Parathyroid adenoma (tissue), 2 donors: Measurements from ENCODE around the gene CAPN14.

Source experiments
- H2AFZ ChIP-seq: fragments of 300-600 bp; sonication (generic); one replicate; pipeline ENCODE4 v1.7.0; 2017; ENCODE audit warnings: antibody characterized with exemption, mild to moderate bottlenecking
- H3K27ac ChIP-seq: fragments of 300-600 bp; sonication (generic); one replicate; pipeline ENCODE4 v1.7.0; 2017
- H3K27me3 ChIP-seq: fragments of 300-600 bp; sonication (generic); one replicate; pipeline ENCODE4 v1.7.0; 2017; ENCODE audit warnings: low read length; ENCODE audit not compliant: control insufficient read depth, insufficient read depth
- H3K36me3 ChIP-seq: fragments of 300-600 bp; sonication (generic); one replicate; pipeline ENCODE4 v1.7.0; 2017; ENCODE audit warnings: low read length; ENCODE audit not compliant: control insufficient read depth, insufficient read depth
- H3K4me1 ChIP-seq: fragments of 300-600 bp; sonication (generic); one replicate; pipeline ENCODE4 v1.7.0; 2017; ENCODE audit warnings: control low read depth
- H3K4me2 ChIP-seq: fragments of 300-600 bp; sonication (generic); one replicate; pipeline ENCODE4 v1.7.0; 2017; ENCODE audit warnings: low read length
- H3K4me3 ChIP-seq: fragments of 300-600 bp; sonication (generic); one replicate; pipeline ENCODE4 v1.7.0; 2017; ENCODE audit warnings: low read depth, low read length
- H3K79me2 ChIP-seq: fragments of 300-600 bp; sonication (generic); one replicate; pipeline ENCODE4 v1.7.0; 2017; ENCODE audit warnings: control low read depth
- H3K9ac ChIP-seq: fragments of 300-600 bp; sonication (generic); one replicate; pipeline ENCODE4 v1.7.0; 2017; ENCODE audit warnings: mild to moderate bottlenecking
- H3K9me3 ChIP-seq: fragments of 300-600 bp; sonication (generic); one replicate; pipeline ENCODE4 v1.7.0; 2017; ENCODE audit warnings: low read length; ENCODE audit not compliant: control insufficient read depth
- TF ChIP-seq, protein P1 (sequence below): fragments of 300-600 bp; sonication (generic); IDR thresholded peaks from one replicate; pipeline ENCODE4 v1.7.0; 2017; ENCODE audit warnings: antibody characterized with exemption, mild to moderate bottlenecking
- donor health status: primary hyperparathyroidism.

The CAPN14 gene

DNA sequence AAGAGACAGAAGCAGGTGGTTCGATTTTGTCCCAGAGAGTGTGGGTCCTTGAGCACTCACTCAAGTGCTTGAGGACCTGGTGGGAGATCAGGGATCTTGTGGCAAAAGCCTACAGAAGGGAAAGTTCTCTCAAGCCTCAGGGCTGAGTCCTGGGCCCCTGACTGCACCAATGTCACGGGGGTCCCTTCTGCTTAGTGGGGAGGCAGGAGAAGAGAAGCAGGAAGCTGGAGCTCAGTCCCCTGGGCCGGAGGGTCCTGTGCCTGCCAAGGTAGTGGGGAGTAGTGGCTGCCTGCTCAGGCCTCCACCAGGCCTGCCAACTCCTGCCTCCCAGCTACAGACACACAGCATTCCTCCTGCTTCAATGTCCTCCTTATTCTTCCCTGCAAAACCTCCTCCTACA is 11.7 kb downstream of the CAPN14 start:
- no peak overlapping the region for H3K27ac ChIP-seq
- H3K36me3 ChIP-seq, result no peaks in the 10 kb centered on the region
- H3K4me2 ChIP-seq, result no peak overlapping the region
- H3K27me3 ChIP-seq, result no peaks in the 10 kb centered on the region
- H3K4me1 ChIP-seq, result no peaks in the 10 kb centered on the region
- H3K79me2 ChIP-seq, result no peaks in the 10 kb centered on the region
- TF ChIP-seq, protein P1, sequence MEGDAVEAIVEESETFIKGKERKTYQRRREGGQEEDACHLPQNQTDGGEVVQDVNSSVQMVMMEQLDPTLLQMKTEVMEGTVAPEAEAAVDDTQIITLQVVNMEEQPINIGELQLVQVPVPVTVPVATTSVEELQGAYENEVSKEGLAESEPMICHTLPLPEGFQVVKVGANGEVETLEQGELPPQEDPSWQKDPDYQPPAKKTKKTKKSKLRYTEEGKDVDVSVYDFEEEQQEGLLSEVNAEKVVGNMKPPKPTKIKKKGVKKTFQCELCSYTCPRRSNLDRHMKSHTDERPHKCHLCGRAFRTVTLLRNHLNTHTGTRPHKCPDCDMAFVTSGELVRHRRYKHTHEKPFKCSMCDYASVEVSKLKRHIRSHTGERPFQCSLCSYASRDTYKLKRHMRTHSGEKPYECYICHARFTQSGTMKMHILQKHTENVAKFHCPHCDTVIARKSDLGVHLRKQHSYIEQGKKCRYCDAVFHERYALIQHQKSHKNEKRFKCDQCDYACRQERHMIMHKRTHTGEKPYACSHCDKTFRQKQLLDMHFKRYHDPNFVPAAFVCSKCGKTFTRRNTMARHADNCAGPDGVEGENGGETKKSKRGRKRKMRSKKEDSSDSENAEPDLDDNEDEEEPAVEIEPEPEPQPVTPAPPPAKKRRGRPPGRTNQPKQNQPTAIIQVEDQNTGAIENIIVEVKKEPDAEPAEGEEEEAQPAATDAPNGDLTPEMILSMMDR, result no peak
- H3K9ac ChIP-seq, result no peak overlapping the region
- no peaks in the 10 kb centered on the region for H3K9me3 ChIP-seq
- no peak overlapping the region for H3K4me3 ChIP-seq
- H2AFZ ChIP-seq, result no peak overlapping the region

DNA sequence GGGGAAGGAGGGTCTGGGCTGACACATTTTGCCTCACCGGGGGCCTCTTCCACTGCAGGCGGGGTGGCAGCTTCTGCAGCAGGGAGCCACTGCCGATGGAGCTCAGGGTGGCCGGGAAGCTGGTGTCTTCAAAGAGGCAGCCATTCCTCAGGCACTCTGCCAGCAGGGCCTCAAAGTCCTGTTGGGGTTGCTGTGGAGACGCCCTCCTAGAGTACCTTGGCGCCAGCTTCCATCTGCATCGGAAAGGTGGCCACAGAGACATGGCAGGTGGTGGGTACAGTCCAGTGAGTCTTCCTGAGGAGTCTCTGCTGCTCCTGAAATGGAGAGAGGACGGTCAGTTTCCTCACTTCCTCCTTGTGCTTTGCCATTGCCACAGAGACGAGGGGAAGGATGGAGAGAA is 12.1 kb downstream of the CAPN14 start:
- H3K36me3 ChIP-seq, result no peaks in the 10 kb centered on the region
- no peak overlapping the region for H3K27ac ChIP-seq
- H3K4me3 ChIP-seq, result no peak overlapping the region
- H3K4me1 ChIP-seq, result no peaks in the 10 kb centered on the region
- H3K9ac ChIP-seq, result no peak overlapping the region
- H3K27me3 ChIP-seq, result no peaks in the 10 kb centered on the region
- H2AFZ ChIP-seq, result no peak overlapping the region
- no peaks in the 10 kb centered on the region for H3K79me2 ChIP-seq
- H3K4me2 ChIP-seq, result no peak overlapping the region
- TF ChIP-seq, protein P1, result no peak
- H3K9me3 ChIP-seq, result no peaks in the 10 kb centered on the region

DNA sequence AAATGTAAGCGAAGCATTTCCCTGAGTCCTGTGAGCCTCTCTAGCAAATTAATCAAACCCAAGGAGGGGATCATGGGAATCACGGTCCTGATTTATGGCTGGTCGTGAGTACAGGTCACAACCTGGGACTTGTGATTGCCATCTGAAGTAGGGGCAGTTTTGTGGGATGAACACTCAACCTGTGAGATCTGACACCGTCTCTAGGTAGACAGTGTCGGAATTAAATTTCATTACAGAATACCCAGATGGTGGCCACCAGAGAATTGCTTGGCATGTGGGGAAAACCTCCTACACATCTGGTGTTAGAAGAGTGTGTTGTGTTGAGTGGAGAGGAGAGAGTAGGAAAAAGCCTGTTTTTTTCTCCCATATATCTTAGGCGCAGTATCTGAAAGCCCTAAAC is 12.5 kb downstream of the CAPN14 start:
- no peaks in the 10 kb centered on the region for H3K9me3 ChIP-seq
- no peak overlapping the region for H3K4me3 ChIP-seq
- H3K79me2 ChIP-seq, result no peaks in the 10 kb centered on the region
- no peak overlapping the region for H2AFZ ChIP-seq
- no peaks in the 10 kb centered on the region for H3K4me1 ChIP-seq
- no peaks in the 10 kb centered on the region for H3K36me3 ChIP-seq
- H3K9ac ChIP-seq, result no peak overlapping the region
- H3K27ac ChIP-seq, result no peak overlapping the region
- H3K27me3 ChIP-seq, result no peaks in the 10 kb centered on the region
- TF ChIP-seq, protein P1, result no peak
- H3K4me2 ChIP-seq, result no peak overlapping the region

DNA sequence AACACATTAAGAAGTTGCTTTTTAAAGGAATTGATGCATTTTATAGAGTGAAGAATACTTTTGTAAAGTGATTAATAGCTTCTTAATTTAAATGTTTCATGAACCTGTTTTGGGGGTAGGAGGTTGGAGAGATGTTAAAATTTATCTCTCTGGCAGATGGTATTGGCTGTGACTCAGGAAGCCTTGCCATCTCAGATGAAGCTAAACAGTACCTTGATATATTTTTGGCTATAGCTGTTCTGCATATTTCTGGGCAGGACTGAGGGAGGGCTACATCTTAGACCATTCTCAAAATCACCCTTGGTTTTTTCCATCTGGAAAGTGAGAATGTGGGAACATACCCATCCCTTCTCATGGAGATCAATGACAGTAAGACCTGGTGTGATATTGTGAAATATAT is 13.4 kb downstream of the CAPN14 start:
- Histone ChIP-seq H3K27ac (no peak overlapping the region), H3K9me3 (no peaks in the 10 kb centered on the region), H3K4me2 (no peak overlapping the region), H3K36me3 (no peaks in the 10 kb centered on the region), H3K9ac (no peak overlapping the region), H3K27me3 (no peaks in the 10 kb centered on the region), H3K4me1 (no peaks in the 10 kb centered on the region), H3K4me3 (no peak overlapping the region), H3K79me2 (no peaks in the 10 kb centered on the region), H2AFZ (no peak overlapping the region)
- TF ChIP-seq, protein P1, result no peak

DNA sequence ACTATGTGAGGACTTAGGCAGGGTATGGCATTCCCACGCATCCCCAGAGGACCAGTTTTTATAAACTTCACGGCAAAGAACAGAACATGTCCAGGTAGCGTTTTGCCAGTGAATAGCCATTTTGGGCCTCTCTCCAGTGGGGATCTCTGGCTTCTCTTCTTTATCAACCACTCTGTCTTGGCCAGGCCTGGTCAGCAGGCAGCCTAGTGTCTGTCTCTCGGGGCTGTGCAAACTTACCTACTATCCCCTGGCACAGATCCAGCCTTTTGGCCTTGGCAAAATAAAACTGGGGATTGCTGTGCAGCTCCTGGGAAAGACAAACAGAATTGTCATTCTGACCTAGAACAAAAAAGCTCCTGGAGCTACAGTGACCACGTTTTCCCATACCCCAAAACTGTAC is 14.5 kb downstream of the CAPN14 start:
- no peak overlapping the region for H3K27ac ChIP-seq

More for the DNA sequence above, 14.5 kb downstream of the CAPN14 start:
- Histone ChIP-seq H3K27me3 (no peaks in the 10 kb centered on the region), H3K9ac (no peak overlapping the region), H3K9me3 (no peaks in the 10 kb centered on the region), H3K4me2 (no peak overlapping the region), H3K4me3 (no peak overlapping the region), H3K36me3 (no peaks in the 10 kb centered on the region), H2AFZ (no peak overlapping the region), H3K4me1 (no peaks in the 10 kb centered on the region), H3K79me2 (no peaks in the 10 kb centered on the region)
- TF ChIP-seq, protein P1, result no peak
